ENCODE measurements around the gene CLRN1.

GRCh38 chr3:150942221-150942620, 30.3 kb downstream of the CLRN1 start:
- TF ChIP-seq CTCF (IDR thresholded peaks at IDR 0.05; ENCODE audit: borderline replicate concordance, extremely low read depth, low read length, poor library complexity, severe bottlenecking) (no peak), EZH2 (IDR thresholded peaks at IDR 0.05; ENCODE audit: borderline replicate concordance, low read depth, low read length, severe bottlenecking) (no peak)

All from DND-41 (cell line).